OCI-LY7 (cell line): Measurements from ENCODE around the gene ACCS. TPM values are rescaled to one million over a fixed set of nuclear protein-coding genes. Genes with fewer than 3 reads are reported as not detected.

Source experiments
- BruUV-seq: library from RNA; stranded (reverse); fragments of 400-500 nt; replicated peaks from 2 replicates; lab custom pipeline; 2021; lab: Mats Ljungman, UMichigan
- CTCF ChIA-PET: fragments of 300-600 bp; sonication (Branson Sonifier 250); formaldehyde crosslinking; loops from one replicate; lab custom pipeline; 2022; ENCODE audit warnings: antibody characterized with exemption; ENCODE audit not compliant: unreplicated experiment; lab: Charles Lee
- POLR2A ChIA-PET: fragments of 300-600 bp; sonication (Branson Sonifier 250); formaldehyde crosslinking; loops from one replicate; lab custom pipeline; 2022; ENCODE audit warnings: antibody characterized with exemption; lab: Charles Lee
- DNase-seq: peaks from one replicate; pipeline ENCODE4 v3.0.0-alpha.2; 2015; ENCODE audit warnings: low spot score
- H2AFZ ChIP-seq: fragments of 200-600 bp; sonication (generic), shearing (Covaris generic); 2 replicates; pipeline ENCODE4 v1.6.1; 2014; ENCODE audit warnings: mild to moderate bottlenecking, antibody characterized with exemption, low read length, moderate library complexity
- H3K27ac ChIP-seq: fragments of 200-600 bp; sonication (generic); 2 replicates; pipeline ENCODE4 v1.5.1; 2014; ENCODE audit warnings: mixed run types, low read depth, mild to moderate bottlenecking, moderate library complexity, low read length, inconsistent platforms; ENCODE audit not compliant: poor library complexity, severe bottlenecking
- H3K36me3 ChIP-seq: fragments of 200-600 bp; sonication (generic); 2 replicates; pipeline ENCODE4 v1.6.1; 2014; ENCODE audit warnings: mild to moderate bottlenecking, antibody characterized with exemption, low read length, moderate library complexity, mixed read lengths; ENCODE audit not compliant: insufficient read depth
- H3K4me1 ChIP-seq: fragments of 200-600 bp; sonication (generic); 2 replicates; pipeline ENCODE4 v1.5.1; 2014; ENCODE audit warnings: mild to moderate bottlenecking, low read length; ENCODE audit not compliant: insufficient read depth, poor library complexity, severe bottlenecking
- H3K4me2 ChIP-seq: fragments of 200-600 bp; sonication (generic); 2 replicates; pipeline ENCODE4 v1.6.1; 2014; ENCODE audit warnings: mild to moderate bottlenecking, low read length
- H3K4me3 ChIP-seq: fragments of 200-600 bp; sonication (generic); 2 replicates; pipeline ENCODE4 v1.5.1; 2014; ENCODE audit warnings: mild to moderate bottlenecking, low read depth, low read length; ENCODE audit not compliant: poor library complexity, severe bottlenecking
- H3K79me2 ChIP-seq: fragments of 200-600 bp; sonication (generic); 2 replicates; pipeline ENCODE4 v1.6.1; 2016; ENCODE audit warnings: low read depth, mild to moderate bottlenecking, low read length, moderate library complexity, mixed read lengths; ENCODE audit not compliant: insufficient read depth
- H3K9me2 ChIP-seq: fragments of 200-600 bp; sonication (generic); 2 replicates; pipeline ENCODE4 v1.6.1; 2016; ENCODE audit warnings: mild to moderate bottlenecking, low read length, mixed read lengths; ENCODE audit not compliant: insufficient read depth
- H3K9me3 ChIP-seq: fragments of 200-600 bp; sonication (generic); 2 replicates; pipeline ENCODE4 v1.6.1; 2014; ENCODE audit warnings: mild to moderate bottlenecking, mixed run types, low read length, mixed read lengths
- H4K20me1 ChIP-seq: fragments of 200-600 bp; sonication (generic); 2 replicates; pipeline ENCODE4 v1.6.1; 2014; ENCODE audit warnings: mild to moderate bottlenecking, antibody characterized with exemption, low read length, moderate library complexity, mixed read lengths; ENCODE audit not compliant: insufficient read depth
- CTCF ChIP-seq: fragments of 200-600 bp; sonication (generic); conservative IDR thresholded peaks from 2 replicates; pipeline ENCODE4 v1.5.1; 2014; ENCODE audit warnings: mild to moderate bottlenecking, antibody characterized with exemption, low read length, moderate library complexity, mixed read lengths
- EZH2phosphoT487 ChIP-seq: fragments of 200-600 bp; sonication (generic); IDR thresholded peaks from 2 replicates; pipeline ENCODE4 v1.6.1; 2018; ENCODE audit warnings: low read depth, borderline replicate concordance, mild to moderate bottlenecking, mixed run types, antibody characterized with exemption, low read length, moderate library complexity, mixed read lengths
- intact Hi-C: fragments of 100-400 bp; cut with micrococcal nuclease; formaldehyde crosslinking; loops from one replicate; pipeline ENCODE4 v1.10.0; 2022; ENCODE audit not compliant: unreplicated experiment
- total RNA-seq, 2 experiments: library from RNA; depleted of rRNA in 1 of 2; stranded (reverse); fragments of >200 nt in 1 of 2; shearing (Covaris generic) in 1 of 2; gene quantifications; 2 replicates each; pipeline ENCODE4 v1.2.3, GENCODE V29; 2014 to 2022

The ACCS gene
- total RNA-seq, 2 experiments from 2014 or later, result not detected

GRCh38 chr11:44029977-44030911 is 35.8 kb upstream of the ACCS start:
- no peaks in the 10 kb centered on the region for H3K36me3 ChIP-seq
- BruUV-seq, result no TSS peak
- no peak for DNase-seq
- H3K4me2 ChIP-seq, result no peak overlapping the region
- ChIA-PET CTCF (no interaction called here), POLR2A (interaction anchor here (0.5 kb wide), 1 partner anchor 1124 kb away, joined by 3 read pairs; no protein-coding TSS in a partner anchor)
- no peaks in the 10 kb centered on the region for H4K20me1 ChIP-seq
- H3K9me3 ChIP-seq, result no peaks in the 10 kb centered on the region
- TF ChIP-seq EZH2phosphoT487 (no peak), CTCF (no peak)
- intact Hi-C loops, result no loop called here
- no peaks in the 10 kb centered on the region for H3K79me2 ChIP-seq
- no peak overlapping the region for H3K27ac ChIP-seq
- no peak overlapping the region for H3K4me3 ChIP-seq
- H2AFZ ChIP-seq, result no peak overlapping the region
- H3K9me2 ChIP-seq, result no peaks in the 10 kb centered on the region; the same call in 1 of the 2 replicates
- no peaks in the 10 kb centered on the region for H3K4me1 ChIP-seq

DNA sequence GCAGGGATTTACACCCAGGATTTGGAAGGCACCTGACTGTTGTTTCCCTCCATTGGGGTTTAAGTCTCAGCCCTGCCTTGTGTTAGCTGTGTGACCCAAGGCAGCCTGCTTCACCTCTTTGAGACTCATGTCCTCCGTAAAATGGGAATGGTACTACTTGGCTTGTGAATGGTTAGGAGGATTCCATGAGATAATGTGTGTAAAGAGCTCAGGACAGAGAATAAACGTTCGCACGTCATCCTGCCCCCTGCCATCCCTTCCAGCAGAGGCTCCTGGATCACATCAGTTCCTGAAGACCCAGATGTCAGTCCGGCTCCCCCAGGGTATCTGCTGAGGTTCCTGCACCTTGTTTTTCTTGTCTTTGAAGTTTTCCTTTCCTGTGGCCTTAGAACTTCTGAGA is 35.1 kb upstream of the ACCS start:
- no peaks in the 10 kb centered on the region for H3K4me1 ChIP-seq
- BruUV-seq, result no TSS peak
- H3K79me2 ChIP-seq, result no peaks in the 10 kb centered on the region
- H3K9me3 ChIP-seq, result no peaks in the 10 kb centered on the region
- H3K36me3 ChIP-seq, result no peaks in the 10 kb centered on the region
- ChIA-PET CTCF (no interaction called here), POLR2A (interaction anchor here (0.5 kb wide), 1 partner anchor 1123 kb away, joined by 3 read pairs; no protein-coding TSS in a partner anchor)
- TF ChIP-seq EZH2phosphoT487 (no peak), CTCF (no peak)
- DNase-seq, result no peak
- no peak overlapping the region for H3K27ac ChIP-seq
- intact Hi-C loops, result no loop called here
- H2AFZ ChIP-seq, result no peak overlapping the region
- H3K4me2 ChIP-seq, result no peak overlapping the region
- H3K4me3 ChIP-seq, result no peak overlapping the region
- H3K9me2 ChIP-seq, result no peaks in the 10 kb centered on the region
- H4K20me1 ChIP-seq, result no peaks in the 10 kb centered on the region

DNA sequence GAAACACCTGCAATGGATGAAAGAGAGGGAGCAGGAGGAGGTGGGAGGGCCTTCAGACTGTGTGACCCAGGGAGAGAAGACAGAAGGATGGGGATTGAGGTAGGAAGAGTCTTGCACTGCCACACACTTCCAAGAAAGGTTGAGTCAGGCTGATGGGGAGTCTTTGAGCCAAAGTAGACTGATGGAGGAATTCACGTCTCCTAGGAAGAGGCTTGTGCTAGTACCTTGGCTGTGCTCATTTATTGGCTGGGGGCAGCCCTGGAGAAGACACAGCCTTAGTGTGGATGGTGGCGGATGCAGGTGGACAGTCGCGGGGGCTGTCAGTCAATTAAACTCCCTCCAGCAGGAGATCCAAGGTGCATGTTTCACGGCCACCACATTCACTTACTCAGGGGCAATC is 34.5 kb upstream of the ACCS start:
- POLR2A ChIA-PET, result no interaction called here
- CTCF ChIA-PET, result no interaction called here
- intact Hi-C loops, result no loop called here
- H3K9me2 ChIP-seq, result no peaks in the 10 kb centered on the region
- no peak for DNase-seq
- H3K4me1 ChIP-seq, result no peaks in the 10 kb centered on the region
- no TSS peak for BruUV-seq
- H3K36me3 ChIP-seq, result no peaks in the 10 kb centered on the region
- no peaks in the 10 kb centered on the region for H4K20me1 ChIP-seq
- no peaks in the 10 kb centered on the region for H3K9me3 ChIP-seq
- H2AFZ ChIP-seq, result no peak overlapping the region
- no peak overlapping the region for H3K27ac ChIP-seq
- no peak for TF ChIP-seq CTCF
- no peak for TF ChIP-seq EZH2phosphoT487
- no peak overlapping the region for H3K4me2 ChIP-seq
- H3K4me3 ChIP-seq, result no peak overlapping the region
- H3K79me2 ChIP-seq, result no peaks in the 10 kb centered on the region
